Lung (tissue), 12 donors: Measurements from ENCODE around the gene RNF182. TPM values are rescaled to one million over a fixed set of nuclear protein-coding genes. Genes with fewer than 3 reads are reported as not detected.

ENCODE experiments used
- ATAC-seq: fragments of 200-7000 bp; cut with Tn5 transposase; one replicate; pipeline ENCODE4 v1.9.1; 2020; ENCODE audit warnings: moderate number of reproducible peaks; ENCODE audit not compliant: insufficient read depth, low FRiP score
- DNase-seq, 3 donors: peaks; one replicate each; pipeline ENCODE4 v3.0.0-alpha.2; 2013 to 2017
- H3K27ac ChIP-seq, 2 donors: one replicate each; pipeline ENCODE4 v1.5.1; 2013; ENCODE audit warnings: mild to moderate bottlenecking in 2 of 2, moderate library complexity in 2 of 2, control low read depth in 1 of 2, inconsistent platforms in 1 of 2, low read depth in 1 of 2, low read length in 1 of 2
- H3K27me3 ChIP-seq, 3 donors: one replicate each; pipeline ENCODE4 v1.5.1; 2013; ENCODE audit warnings: low read length in 2 of 3; ENCODE audit not compliant: control insufficient read depth in 3 of 3, insufficient read depth in 3 of 3
- H3K36me3 ChIP-seq, 4 donors: one replicate each; pipeline ENCODE4 v1.5.1; 2013; ENCODE audit warnings: low read length in 4 of 4, mild to moderate bottlenecking in 1 of 4, moderate library complexity in 1 of 4; ENCODE audit not compliant: control insufficient read depth in 4 of 4, insufficient read depth in 4 of 4
- H3K4me1 ChIP-seq, 5 donors: one replicate each; pipeline ENCODE4 v1.5.1; 2013; ENCODE audit warnings: low read length in 5 of 5, mild to moderate bottlenecking in 2 of 5, moderate library complexity in 1 of 5; ENCODE audit not compliant: control insufficient read depth in 5 of 5, insufficient read depth in 5 of 5
- H3K4me3 ChIP-seq: one replicate; pipeline ENCODE4 v1.5.1; 2013; ENCODE audit warnings: mild to moderate bottlenecking, control low read depth, moderate library complexity
- H3K9ac ChIP-seq, 2 donors: one replicate each; pipeline ENCODE4 v1.5.1; 2013; ENCODE audit warnings: low read length in 2 of 2, control low read depth in 1 of 2; ENCODE audit not compliant: insufficient read depth in 1 of 2
- H3K9me3 ChIP-seq, 4 donors: one replicate each; pipeline ENCODE4 v1.5.1; 2013; ENCODE audit warnings: low read length in 3 of 4, mild to moderate bottlenecking in 1 of 4, moderate library complexity in 1 of 4; ENCODE audit not compliant: control insufficient read depth in 4 of 4, insufficient read depth in 3 of 4
- CTCF ChIP-seq: IDR thresholded peaks from 2 replicates; pipeline ENCODE4 v1.5.1; 2012; ENCODE audit warnings: mild to moderate bottlenecking; ENCODE audit errors: control extremely low read depth, extremely low read depth
- WGBS, 2 donors: extraction: QIAGEN DNeasy Blood & Tissue Kit; methylation state at CpG; one replicate each; pipeline ENCODE4 v1.1.7; 2013; 5-methylcytosine and 5-hydroxymethylcytosine counted together
- polyA plus RNA-seq, 2 donors: library from polyadenylated mRNA; stranded (reverse); fragments of 200-250 nt; gene quantifications; one replicate each; pipeline ENCODE4 v1.2.1, GENCODE V29; 2013
- total RNA-seq, 2 donors: library from RNA; depleted of rRNA in 1 of 2; stranded (reverse); fragments of >200 nt in 1 of 2; gene quantifications; one replicate each; pipeline ENCODE4 v1.2.1, GENCODE V29; 2014 to 2021
- donor health status: control.
- donor health status: control.
- donor health status: Bipolar disorder and iron deficiency.
- donor health status: healthy.
- donor health status: DM: yes; HTN: yes; CAD: no.

Gene RNF182
- total and polyA plus RNA-seq, 4 donors, result 0.90 to 5.0 (median 1.8) TPM

DNA sequence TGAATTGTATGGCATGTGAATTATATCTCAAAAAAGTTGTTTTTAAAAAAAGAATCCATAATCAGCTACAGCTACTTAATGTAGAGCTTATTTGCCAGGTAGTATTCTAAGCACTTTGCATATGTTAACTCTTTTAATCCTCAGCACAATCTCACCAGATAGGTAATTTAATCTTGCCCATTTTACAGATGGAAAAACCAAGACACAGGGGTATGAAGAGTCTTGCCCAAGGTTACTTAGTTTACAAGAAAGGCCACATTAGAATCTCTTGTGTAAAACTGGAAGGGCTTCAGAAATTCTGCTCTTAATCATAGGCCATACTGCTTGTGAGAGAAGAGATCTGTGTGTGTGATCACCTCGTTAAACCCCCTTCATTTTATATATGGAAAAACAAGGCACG lies 13.4 kb upstream of the RNF182 start:
- H3K4me3 ChIP-seq, result no peak overlapping the region
- no peak for TF ChIP-seq CTCF
- DNase-seq (no peak), ATAC-seq (no peak)
- 77 to 91% methylated on average over 2 of the region's 2 CpGs for WGBS, 2 donors
- H3K4me1 ChIP-seq, result peaks cover 0 to 25% (median 0%) of the 10 kb centered on the region in 5 donors
- H3K9ac ChIP-seq, result no peak overlapping the region
- H3K9me3 ChIP-seq, result no peaks in the 10 kb centered on the region
- H3K27ac ChIP-seq, result no peak overlapping the region
- no peaks in the 10 kb centered on the region for H3K36me3 ChIP-seq
- H3K27me3 ChIP-seq, result peaks cover 0 to 3% (median 0%) of the 10 kb centered on the region in 3 donors

DNA sequence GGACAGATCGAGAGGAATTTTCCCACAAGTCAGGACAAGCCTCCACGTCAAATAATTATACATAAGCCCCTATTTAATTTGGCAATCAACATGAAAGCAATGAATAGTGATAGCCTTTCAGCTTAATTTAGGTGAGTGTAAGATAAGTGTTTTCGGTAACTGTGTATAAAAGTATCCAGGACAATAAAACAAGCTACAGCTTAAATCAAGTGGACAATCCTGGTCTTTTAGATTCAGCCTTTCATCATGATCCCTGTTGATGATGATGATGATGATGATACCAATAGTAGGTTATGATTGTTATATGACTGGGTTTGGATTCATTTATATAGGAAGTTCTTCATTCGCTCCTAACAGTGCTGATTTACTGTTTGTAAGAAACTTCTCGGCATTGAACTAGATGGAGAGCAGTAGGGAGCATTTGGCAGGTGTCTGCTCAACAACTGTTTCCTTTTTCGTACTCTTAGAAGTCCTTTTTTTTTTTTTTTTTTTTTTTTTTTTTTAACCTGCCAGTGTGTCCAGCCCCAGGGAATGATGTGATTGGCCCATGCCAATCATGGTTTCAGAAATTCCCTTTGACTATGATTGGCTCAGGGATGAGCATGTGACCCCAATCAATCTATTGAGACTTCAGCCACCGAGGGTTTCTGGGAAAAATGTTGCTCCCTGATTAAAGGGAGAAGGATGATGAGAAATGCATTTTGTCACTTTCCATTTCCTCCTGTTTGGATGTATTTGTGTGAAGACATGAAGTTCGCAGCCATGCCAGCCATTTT lies 11.3 kb upstream of the RNF182 start:
- TF ChIP-seq CTCF, result no peak

GRCh38 chr6:13914351-13914750 lies 10.4 kb upstream of the RNF182 start:
- no peak for TF ChIP-seq CTCF
- ATAC-seq (no peak), DNase-seq (peak in 1 of 3 donors; percentile 28)
- no peak overlapping the region for H3K4me3 ChIP-seq
- no peak overlapping the region for H3K27ac ChIP-seq
- no peaks in the 10 kb centered on the region for H3K9me3 ChIP-seq
- 49 to 79% methylated on average over 2 of the region's 2 CpGs for WGBS, 2 donors
- H3K36me3 ChIP-seq, result no peaks in the 10 kb centered on the region
- no peak overlapping the region for H3K9ac ChIP-seq
- peaks cover 0 to 48% (median 11%) of the 10 kb centered on the region in 5 donors for H3K4me1 ChIP-seq
- no peaks in the 10 kb centered on the region for H3K27me3 ChIP-seq

More for the DNA sequence above, 11.3 kb upstream of the RNF182 start:
- Histone ChIP-seq H3K27me3 (no peaks in the 10 kb centered on the region), H3K9me3 (no peaks in the 10 kb centered on the region), H3K4me3 (no peak overlapping the region), H3K36me3 (no peaks in the 10 kb centered on the region), H3K9ac (no peak overlapping the region), H3K27ac (no peak overlapping the region), H3K4me1 (peaks cover 0 to 39% (median 4%) of the 10 kb centered on the region in 5 donors)
- no peak for ATAC-seq
- no peak for DNase-seq
- 67 to 73% methylated on average over 8 of the region's 8 CpGs for WGBS, 2 donors
